ENCODE results near the gene AP3M1. TPM values are rescaled to one million over a fixed set of nuclear protein-coding genes. Genes with fewer than 3 reads are reported as not detected.

The AP3M1 gene
- total RNA-seq, 1 donor from 2014 or later = 33.7 TPM

DNA sequence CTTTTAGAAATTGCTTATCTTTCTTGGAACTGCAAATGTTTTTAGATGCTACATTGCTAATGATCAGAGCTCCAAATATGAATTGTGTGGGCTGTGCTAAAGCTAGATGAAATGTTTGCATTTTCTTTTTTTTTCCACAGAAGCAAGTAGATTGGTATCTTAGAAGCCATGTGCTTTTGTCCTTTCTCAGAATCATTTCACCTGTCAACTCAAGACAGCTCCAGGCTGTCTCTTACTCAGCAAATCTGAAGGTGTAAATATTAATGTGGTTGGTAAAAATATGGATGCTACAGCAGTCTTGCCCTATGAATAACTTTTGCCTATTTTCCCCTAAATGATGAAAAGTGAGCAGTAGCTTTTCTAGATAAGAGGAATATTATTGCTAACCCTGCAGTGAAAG is 41.2 kb downstream of the AP3M1 start:
- no peak overlapping the region for H3K4me3 ChIP-seq
- peaks cover 100% of the 10 kb centered on the region for H3K36me3 ChIP-seq
- H3K9me3 ChIP-seq = no peaks in the 10 kb centered on the region
- DNase-seq = no peak
- H3K4me1 ChIP-seq = no peaks in the 10 kb centered on the region
- TF ChIP-seq, protein P1, sequence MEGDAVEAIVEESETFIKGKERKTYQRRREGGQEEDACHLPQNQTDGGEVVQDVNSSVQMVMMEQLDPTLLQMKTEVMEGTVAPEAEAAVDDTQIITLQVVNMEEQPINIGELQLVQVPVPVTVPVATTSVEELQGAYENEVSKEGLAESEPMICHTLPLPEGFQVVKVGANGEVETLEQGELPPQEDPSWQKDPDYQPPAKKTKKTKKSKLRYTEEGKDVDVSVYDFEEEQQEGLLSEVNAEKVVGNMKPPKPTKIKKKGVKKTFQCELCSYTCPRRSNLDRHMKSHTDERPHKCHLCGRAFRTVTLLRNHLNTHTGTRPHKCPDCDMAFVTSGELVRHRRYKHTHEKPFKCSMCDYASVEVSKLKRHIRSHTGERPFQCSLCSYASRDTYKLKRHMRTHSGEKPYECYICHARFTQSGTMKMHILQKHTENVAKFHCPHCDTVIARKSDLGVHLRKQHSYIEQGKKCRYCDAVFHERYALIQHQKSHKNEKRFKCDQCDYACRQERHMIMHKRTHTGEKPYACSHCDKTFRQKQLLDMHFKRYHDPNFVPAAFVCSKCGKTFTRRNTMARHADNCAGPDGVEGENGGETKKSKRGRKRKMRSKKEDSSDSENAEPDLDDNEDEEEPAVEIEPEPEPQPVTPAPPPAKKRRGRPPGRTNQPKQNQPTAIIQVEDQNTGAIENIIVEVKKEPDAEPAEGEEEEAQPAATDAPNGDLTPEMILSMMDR (IDR thresholded peaks at IDR 0.05) = no peak
- H3K27me3 ChIP-seq (ENCODE audit: low read depth) = no peaks in the 10 kb centered on the region
- intact Hi-C loops (cut with DNase I) = no loop called here
- H3K27ac ChIP-seq = no peak overlapping the region
- ATAC-seq = no peak

- TF ChIP-seq, protein P1 (IDR thresholded peaks at IDR 0.05) = no peak
- DNase-seq = no peak
- Histone ChIP-seq H3K4me3 (no peak overlapping the region), H3K36me3 (peaks cover 100% of the 10 kb centered on the region), H3K27me3 (ENCODE audit: low read depth) (no peaks in the 10 kb centered on the region), H3K27ac (no peak overlapping the region), H3K9me3 (no peaks in the 10 kb centered on the region), H3K4me1 (no peaks in the 10 kb centered on the region)
- peak in 1 of 2 donors; percentile 14 for ATAC-seq
- intact Hi-C loops (cut with DNase I) = no loop called here
Observed at GRCh38 chr10:74107391-74107790, 43.2 kb downstream of the AP3M1 start.

DNA sequence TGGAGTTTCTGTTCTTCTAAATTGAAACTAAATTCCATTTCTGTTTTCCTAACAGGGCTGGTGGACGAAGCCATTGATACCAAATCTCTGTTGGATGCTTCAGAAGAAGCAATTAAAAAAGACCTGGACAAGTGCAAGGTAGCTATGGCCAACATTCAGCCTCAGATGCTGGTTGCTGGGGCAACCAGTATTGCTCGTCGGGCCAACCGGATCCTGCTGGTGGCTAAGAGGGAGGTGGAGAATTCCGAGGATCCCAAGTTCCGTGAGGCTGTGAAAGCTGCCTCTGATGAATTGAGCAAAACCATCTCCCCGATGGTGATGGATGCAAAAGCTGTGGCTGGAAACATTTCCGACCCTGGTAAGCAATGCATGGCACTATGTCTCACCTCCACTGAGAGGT is 45.6 kb downstream of the AP3M1 start:
- TF ChIP-seq, protein P1 (IDR thresholded peaks at IDR 0.05) = no peak
- no peak for DNase-seq
- intact Hi-C loops (cut with DNase I) = no loop called here
- Histone ChIP-seq H3K36me3 (peaks cover 98% of the 10 kb centered on the region), H3K27ac (no peak overlapping the region), H3K4me1 (no peaks in the 10 kb centered on the region), H3K4me3 (no peak overlapping the region), H3K27me3 (ENCODE audit: low read depth) (no peaks in the 10 kb centered on the region), H3K9me3 (no peaks in the 10 kb centered on the region)
- ATAC-seq = no peak

- Histone ChIP-seq H3K4me1 (no peaks in the 10 kb centered on the region), H3K4me3 (no peak overlapping the region), H3K27ac (no peak overlapping the region), H3K36me3 (peaks cover 98% of the 10 kb centered on the region), H3K9me3 (no peaks in the 10 kb centered on the region), H3K27me3 (ENCODE audit: low read depth) (no peaks in the 10 kb centered on the region)
- DNase-seq (no peak), ATAC-seq (no peak)
- intact Hi-C loops (cut with DNase I) = no loop called here
- TF ChIP-seq, protein P1 (IDR thresholded peaks at IDR 0.05) = no peak
Observed at GRCh38 chr10:74104480-74104879, 46.1 kb downstream of the AP3M1 start.

- intact Hi-C loops (cut with DNase I) = no loop called here
- TF ChIP-seq, protein P1 (IDR thresholded peaks at IDR 0.05) = peak; percentile 13
- H3K36me3 ChIP-seq = peaks cover 98% of the 10 kb centered on the region
- H3K9me3 ChIP-seq = no peaks in the 10 kb centered on the region
- no peak overlapping the region for H3K4me3 ChIP-seq
- H3K27me3 ChIP-seq (ENCODE audit: low read depth) = no peaks in the 10 kb centered on the region
- ATAC-seq (no peak), DNase-seq (no peak)
- no peak overlapping the region for H3K27ac ChIP-seq
- no peaks in the 10 kb centered on the region for H3K4me1 ChIP-seq
Observed at GRCh38 chr10:74103560-74104258, 46.9 kb downstream of the AP3M1 start.

All from lower lobe of right lung (tissue), 2 donors.